HUES64 (cell line): ENCODE data around the gene PPIAL4G.
"Not testable (repeated sequence)": the region's sequence is repeated elsewhere in the genome, so short reads cannot be mapped to it uniquely, and the experiment has no call there.

Experiments used
- H3K27ac ChIP-seq: 2 replicates; pipeline ENCODE4 v1.7.0; 2013; ENCODE audit warnings: low read depth, low read length, inconsistent platforms
- H3K27me3 ChIP-seq: 2 replicates; pipeline ENCODE4 v1.6.1; 2013; ENCODE audit warnings: mild to moderate bottlenecking, low read length; ENCODE audit not compliant: insufficient read depth
- H3K36me3 ChIP-seq: 2 replicates; pipeline ENCODE4 v1.6.1; 2013; ENCODE audit warnings: mild to moderate bottlenecking, low read length; ENCODE audit not compliant: insufficient read depth
- H3K4me1 ChIP-seq: 2 replicates; pipeline ENCODE4 v1.6.1; 2013; ENCODE audit warnings: mild to moderate bottlenecking, low read length, moderate library complexity; ENCODE audit not compliant: insufficient read depth
- H3K4me3 ChIP-seq: 2 replicates; pipeline ENCODE4 v1.5.1; 2013; ENCODE audit warnings: mild to moderate bottlenecking, low read length, moderate library complexity
- H3K9ac ChIP-seq: 2 replicates; pipeline ENCODE4 v1.6.1; 2013; ENCODE audit warnings: mild to moderate bottlenecking, low read depth, low read length
- H3K9me3 ChIP-seq: 2 replicates; pipeline ENCODE4 v1.6.1; 2013; ENCODE audit warnings: low read depth, low read length; ENCODE audit not compliant: insufficient read depth
- WGBS: fragments of 150-250, 120-280 bp; methylation state at CpG from one replicate; pipeline ENCODE4 v1.1.7; 2013; ENCODE audit warnings: missing lambda C conversion rate; 5-methylcytosine and 5-hydroxymethylcytosine counted together

PPIAL4G gene

GRCh38 chr1:148481134-148481533, 2.0 kb downstream of the PPIAL4G start:
- not testable (repeated sequence) for H3K27ac ChIP-seq, H3K4me1 ChIP-seq, H3K9me3 ChIP-seq, H3K36me3 ChIP-seq, H3K4me3 ChIP-seq, H3K9ac ChIP-seq, H3K27me3 ChIP-seq
- no CpG with 5 or more reads among the region's 4 CpGs for WGBS

DNA sequence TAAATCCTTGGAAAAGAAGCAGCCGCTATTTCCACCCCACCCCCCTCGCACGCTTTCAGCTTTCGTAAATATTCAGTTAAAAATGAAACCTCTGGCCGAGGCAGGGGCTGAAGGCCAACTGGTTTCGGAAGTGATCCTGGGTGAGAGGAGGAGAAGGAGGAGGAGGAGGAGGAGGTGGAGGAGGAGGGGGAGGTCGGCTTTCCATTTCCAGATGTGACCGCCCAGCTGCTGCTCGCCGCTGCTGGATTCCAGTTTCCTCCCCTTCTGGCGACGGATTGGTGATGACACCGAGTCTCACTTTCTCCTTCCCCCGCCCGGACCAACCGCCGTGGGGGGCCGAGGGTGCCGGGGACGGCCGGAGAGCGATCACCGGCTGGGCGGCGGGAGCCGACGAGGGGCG, 23.4 kb downstream of the PPIAL4G start:
- H3K27me3 ChIP-seq, H3K9ac ChIP-seq, H3K9me3 ChIP-seq, H3K36me3 ChIP-seq, H3K27ac ChIP-seq, H3K4me1 ChIP-seq: not testable (repeated sequence)
- 0% methylated on average over 2 of the region's 28 CpGs for WGBS
- H3K4me3 ChIP-seq, result peak overlapping the region; percentile 56

- not testable (repeated sequence) for H3K9me3 ChIP-seq, H3K36me3 ChIP-seq, H3K4me1 ChIP-seq, H3K27me3 ChIP-seq
- peak overlapping the region; percentile 56 for H3K4me3 ChIP-seq
- WGBS, result 2% methylated on average over 20 of the region's 63 CpGs
- peak overlapping the region; percentile 64; the same call in 1 of the 2 replicates for H3K27ac ChIP-seq
- peak overlapping the region; percentile 69 for H3K9ac ChIP-seq
Measured at GRCh38 chr1:148458901-148459581, 24.1 kb downstream of the PPIAL4G start.

DNA sequence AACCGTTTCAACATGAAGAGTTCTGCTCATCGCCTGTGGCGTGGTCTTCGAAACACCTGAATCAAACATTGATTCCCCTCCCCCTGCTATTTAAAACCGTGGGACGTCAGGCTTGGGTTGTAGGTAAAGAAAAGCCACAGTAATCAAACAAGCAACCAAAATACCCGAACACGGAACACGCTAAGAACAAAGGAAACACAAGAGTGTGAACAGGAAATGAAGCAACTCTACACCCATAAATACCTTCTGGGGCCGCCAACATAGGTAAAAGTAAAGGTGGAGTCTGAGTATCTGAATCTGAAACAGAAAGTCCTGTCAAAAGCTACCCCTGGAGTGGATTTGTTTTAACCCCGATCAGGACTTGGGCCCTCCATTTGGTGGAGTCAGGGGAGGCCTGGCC, 24.7 kb downstream of the PPIAL4G start:
- not testable (repeated sequence) for H3K9me3 ChIP-seq, H3K4me1 ChIP-seq, H3K27me3 ChIP-seq, H3K27ac ChIP-seq, H3K36me3 ChIP-seq
- H3K9ac ChIP-seq, result peak overlapping the region; percentile 47; the same call in 1 of the 2 replicates
- 0% methylated on average over 1 of the region's 11 CpGs for WGBS
- H3K4me3 ChIP-seq, result peak overlapping the region; percentile 56

- not testable (repeated sequence) for H3K4me3 ChIP-seq, H3K27me3 ChIP-seq, H3K4me1 ChIP-seq, H3K9me3 ChIP-seq, H3K27ac ChIP-seq, H3K9ac ChIP-seq, H3K36me3 ChIP-seq
- WGBS, result 43% methylated on average over 1 of the region's 2 CpGs
Measured at GRCh38 chr1:148452845-148453244, 30.3 kb downstream of the PPIAL4G start.

GRCh38 chr1:148439654-148440325, 43.3 kb downstream of the PPIAL4G start:
- H3K9me3 ChIP-seq, H3K36me3 ChIP-seq, H3K27me3 ChIP-seq, H3K4me3 ChIP-seq, H3K27ac ChIP-seq, H3K9ac ChIP-seq: not testable (repeated sequence)
- 88% methylated on average over 5 of the region's 5 CpGs for WGBS
- H3K4me1 ChIP-seq, result peaks cover 12% of the 10 kb centered on the region; the same call in 1 of the 2 replicates

DNA sequence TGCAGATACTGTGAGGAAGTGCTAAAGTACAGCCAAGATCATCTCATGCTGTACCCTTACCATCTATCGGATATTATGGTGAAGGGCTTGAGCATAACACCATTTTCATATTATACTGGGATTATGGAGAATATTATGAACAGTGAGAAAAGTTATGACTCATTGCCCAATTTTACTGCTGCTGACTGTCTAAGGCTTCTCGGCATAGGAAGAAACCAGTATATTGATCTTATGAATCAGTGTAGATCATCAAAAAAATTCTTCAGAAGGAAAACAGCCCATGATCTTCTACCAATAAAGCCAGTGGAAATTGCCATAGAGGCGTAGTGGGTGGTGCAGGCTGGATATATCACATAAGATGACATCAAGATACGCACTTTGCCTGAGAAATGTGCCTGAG, 47.7 kb downstream of the PPIAL4G start:
- peaks cover 12% of the 10 kb centered on the region; the same call in 1 of the 2 replicates for H3K4me1 ChIP-seq
- no peak overlapping the region for H3K27ac ChIP-seq
- 99% methylated on average over 3 of the region's 4 CpGs for WGBS
- no peaks in the 10 kb centered on the region for H3K27me3 ChIP-seq
- H3K9me3 ChIP-seq, result no peaks in the 10 kb centered on the region
- no peak overlapping the region for H3K4me3 ChIP-seq
- no peak overlapping the region for H3K9ac ChIP-seq
- peaks cover 3% of the 10 kb centered on the region; the same call in 1 of the 2 replicates for H3K36me3 ChIP-seq

DNA sequence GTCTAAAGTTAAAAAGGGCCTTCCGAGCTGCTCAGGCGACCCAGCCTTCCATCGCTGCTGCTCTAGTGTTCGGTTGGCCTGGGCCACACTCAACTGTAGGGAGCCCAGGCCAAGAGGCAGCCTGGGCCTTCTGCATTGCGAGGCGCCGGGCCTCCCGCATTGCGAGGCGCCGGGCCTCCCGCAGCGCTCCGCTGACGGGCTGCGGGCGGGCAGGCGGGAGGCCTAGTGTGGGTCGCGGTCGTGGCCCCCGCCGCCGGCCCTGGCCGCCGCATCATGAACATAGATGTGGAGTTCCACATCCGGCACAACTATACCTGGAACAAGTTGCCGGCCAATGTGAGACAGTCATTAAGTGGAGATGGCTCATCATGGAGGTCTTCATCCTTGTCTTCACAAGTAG, 48.3 kb downstream of the PPIAL4G start:
- 92% methylated on average over 28 of the region's 28 CpGs for WGBS
- Histone ChIP-seq H3K4me1 (peaks cover 12% of the 10 kb centered on the region; the same call in 1 of the 2 replicates), H3K27me3 (no peaks in the 10 kb centered on the region), H3K27ac (no peak overlapping the region), H3K9ac (no peak overlapping the region), H3K36me3 (peaks cover 3% of the 10 kb centered on the region; the same call in 1 of the 2 replicates), H3K4me3 (no peak overlapping the region), H3K9me3 (no peaks in the 10 kb centered on the region)

- not testable (repeated sequence) for H3K27me3 ChIP-seq, H3K4me3 ChIP-seq, H3K9ac ChIP-seq, H3K9me3 ChIP-seq, H3K27ac ChIP-seq, H3K36me3 ChIP-seq, H3K4me1 ChIP-seq
- 92% methylated on average over 1 of the region's 1 CpG for WGBS
Measured at GRCh38 chr1:148432916-148433317, 50.2 kb downstream of the PPIAL4G start.
